GM12872 (cell line): ENCODE data around the gene PKD1L1.

Source experiments
- CTCF ChIP-seq: IDR thresholded peaks from 3 replicates; pipeline ENCODE4 v1.5.1; 2011; ENCODE audit warnings: low read depth, mild to moderate bottlenecking, low read length, moderate library complexity; ENCODE audit not compliant: insufficient read depth

Gene PKD1L1

GRCh38 chr7:47888371-47889265 is 59.6 kb downstream of the PKD1L1 start:
- TF ChIP-seq CTCF, result no peak

- no peak for TF ChIP-seq CTCF
Measured at GRCh38 chr7:47887016-47887640, 61.1 kb downstream of the PKD1L1 start.

GRCh38 chr7:47885987-47886811 is 62.1 kb downstream of the PKD1L1 start:
- no peak for TF ChIP-seq CTCF

- no peak for TF ChIP-seq CTCF
Measured at GRCh38 chr7:47885309-47885986, 62.8 kb downstream of the PKD1L1 start.

GRCh38 chr7:47884675-47885074 is 63.6 kb downstream of the PKD1L1 start:
- TF ChIP-seq CTCF, result no peak

GRCh38 chr7:47882635-47883034 is 65.6 kb downstream of the PKD1L1 start:
- no peak for TF ChIP-seq CTCF

GRCh38 chr7:47881256-47881655 is 67.0 kb downstream of the PKD1L1 start:
- no peak for TF ChIP-seq CTCF
